ENCODE measurements around the gene TPRX2.

DNA sequence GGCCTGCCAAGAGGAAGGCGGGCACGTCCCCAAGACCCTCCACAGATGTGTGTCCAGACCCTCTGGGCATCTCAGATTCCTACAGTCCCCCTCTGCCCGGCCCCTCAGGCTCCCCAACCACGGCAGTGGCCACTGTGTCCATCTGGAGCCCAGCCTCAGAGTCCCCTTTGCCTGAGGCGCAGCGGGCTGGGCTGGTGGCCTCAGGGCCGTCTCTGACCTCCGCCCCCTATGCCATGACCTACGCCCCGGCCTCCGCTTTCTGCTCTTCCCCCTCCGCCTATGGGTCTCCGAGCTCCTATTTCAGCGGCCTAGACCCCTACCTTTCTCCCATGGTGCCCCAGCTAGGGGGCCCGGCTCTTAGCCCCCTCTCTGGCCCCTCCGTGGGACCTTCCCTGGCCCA is 19.6 kb upstream of the TPRX2 start:
- no peak for TF ChIP-seq POLR2A (IDR thresholded peaks at IDR 0.05)
- TF ChIP-seq, protein P1, sequence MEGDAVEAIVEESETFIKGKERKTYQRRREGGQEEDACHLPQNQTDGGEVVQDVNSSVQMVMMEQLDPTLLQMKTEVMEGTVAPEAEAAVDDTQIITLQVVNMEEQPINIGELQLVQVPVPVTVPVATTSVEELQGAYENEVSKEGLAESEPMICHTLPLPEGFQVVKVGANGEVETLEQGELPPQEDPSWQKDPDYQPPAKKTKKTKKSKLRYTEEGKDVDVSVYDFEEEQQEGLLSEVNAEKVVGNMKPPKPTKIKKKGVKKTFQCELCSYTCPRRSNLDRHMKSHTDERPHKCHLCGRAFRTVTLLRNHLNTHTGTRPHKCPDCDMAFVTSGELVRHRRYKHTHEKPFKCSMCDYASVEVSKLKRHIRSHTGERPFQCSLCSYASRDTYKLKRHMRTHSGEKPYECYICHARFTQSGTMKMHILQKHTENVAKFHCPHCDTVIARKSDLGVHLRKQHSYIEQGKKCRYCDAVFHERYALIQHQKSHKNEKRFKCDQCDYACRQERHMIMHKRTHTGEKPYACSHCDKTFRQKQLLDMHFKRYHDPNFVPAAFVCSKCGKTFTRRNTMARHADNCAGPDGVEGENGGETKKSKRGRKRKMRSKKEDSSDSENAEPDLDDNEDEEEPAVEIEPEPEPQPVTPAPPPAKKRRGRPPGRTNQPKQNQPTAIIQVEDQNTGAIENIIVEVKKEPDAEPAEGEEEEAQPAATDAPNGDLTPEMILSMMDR (IDR thresholded peaks at IDR 0.05), result no peak
